HT1080 (cell line): ENCODE data around the gene TCN1. TPM values are rescaled to one million over a fixed set of nuclear protein-coding genes. Genes with fewer than 3 reads are reported as not detected.
"Not testable (repeated sequence)": the region's sequence is repeated elsewhere in the genome, so short reads cannot be mapped to it uniquely, and the experiment has no call there.

ENCODE experiments used
- DNase-seq: peaks from one replicate; pipeline ENCODE4 v3.0.0-alpha.2; 2015; ENCODE audit warnings: low read depth
- total RNA-seq: library from RNA; depleted of rRNA; stranded (reverse); fragments of >200 nt; shearing (Covaris generic); gene quantifications from 2 replicates; pipeline ENCODE4 v1.2.3, GENCODE V29; 2014

Gene TCN1
- total RNA-seq, 1 experiment from 2014 or later = 4.1 TPM

GRCh38 chr11:59857439-59858434 lies 8.6 kb downstream of the TCN1 start:
- peak; percentile 57 for DNase-seq

DNA sequence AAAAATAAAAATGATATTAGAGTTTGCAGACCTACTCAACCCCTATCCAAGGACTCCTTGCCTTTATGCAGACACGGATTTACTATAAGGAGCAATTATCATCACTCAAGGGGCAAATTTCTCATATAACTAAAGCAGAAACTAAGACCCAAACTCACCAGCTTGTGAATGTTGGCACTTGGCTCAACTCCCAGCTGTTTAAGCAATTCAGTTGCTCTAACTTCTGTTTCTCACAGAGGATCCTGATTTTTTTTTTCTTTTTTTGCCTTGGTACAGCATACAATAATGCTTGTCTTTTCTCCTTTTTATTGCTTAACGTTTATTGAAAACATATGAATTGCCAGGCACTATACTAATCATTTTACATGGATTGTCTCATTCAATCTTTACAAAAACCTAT lies 11.4 kb downstream of the TCN1 start:
- DNase-seq = no peak

DNA sequence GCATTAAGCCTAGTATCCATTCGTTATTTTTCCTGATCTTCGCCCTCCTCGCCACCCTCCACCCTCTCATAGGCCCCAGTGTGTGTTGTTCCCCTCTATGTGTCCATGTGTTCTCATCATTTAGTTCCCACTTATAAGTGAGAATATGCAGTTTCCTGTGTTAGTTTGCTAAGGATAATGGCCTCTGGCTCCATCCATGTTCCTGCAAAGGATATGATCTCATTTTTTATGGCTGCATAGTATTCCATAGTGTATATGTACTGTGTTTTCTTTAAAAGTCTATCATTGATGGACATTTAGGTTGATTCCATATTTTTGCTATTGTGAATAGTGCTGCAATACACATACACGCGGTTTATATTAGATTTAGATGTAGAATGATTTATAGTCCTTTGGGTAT lies 14.9 kb downstream of the TCN1 start:
- not testable (repeated sequence) for DNase-seq

DNA sequence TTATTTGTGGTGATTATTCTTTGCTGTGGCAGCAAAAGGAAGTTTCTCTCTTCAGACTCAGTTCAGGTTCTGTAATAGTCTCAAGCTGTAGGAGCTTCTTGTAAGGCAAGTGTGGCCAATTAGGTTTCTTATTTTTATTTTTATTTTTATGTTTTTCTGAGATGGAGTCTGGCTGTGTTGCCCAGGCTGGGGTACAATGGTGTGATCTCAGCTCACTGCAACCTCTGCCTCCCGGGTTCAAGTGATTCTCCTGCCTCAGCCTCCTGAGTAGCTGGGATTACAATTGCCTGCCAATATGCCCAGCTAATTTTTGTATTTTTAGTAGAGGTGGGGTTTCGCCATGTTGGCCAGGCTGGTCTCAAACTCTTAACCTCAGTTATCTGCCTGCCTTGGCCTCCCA lies 16.7 kb downstream of the TCN1 start:
- DNase-seq = not testable (repeated sequence)

DNA sequence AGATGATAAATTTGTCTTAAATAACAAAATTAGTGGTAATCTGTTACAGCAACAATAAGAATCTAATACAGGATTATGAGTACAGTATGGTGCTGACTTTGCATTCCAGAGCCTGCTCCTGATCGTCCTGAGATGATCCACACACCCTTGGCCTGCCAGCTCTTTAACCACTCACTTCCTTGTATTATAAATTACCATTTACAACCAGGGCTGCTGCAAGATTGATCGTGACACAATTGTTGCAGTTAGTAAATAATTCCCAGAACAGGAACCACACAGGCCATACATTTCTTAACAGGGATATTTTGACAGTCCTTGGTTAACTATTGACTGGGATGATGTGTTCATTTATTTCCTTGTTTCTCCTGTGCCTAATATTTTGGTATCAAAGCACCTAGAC lies 17.2 kb downstream of the TCN1 start:
- no peak for DNase-seq

DNA sequence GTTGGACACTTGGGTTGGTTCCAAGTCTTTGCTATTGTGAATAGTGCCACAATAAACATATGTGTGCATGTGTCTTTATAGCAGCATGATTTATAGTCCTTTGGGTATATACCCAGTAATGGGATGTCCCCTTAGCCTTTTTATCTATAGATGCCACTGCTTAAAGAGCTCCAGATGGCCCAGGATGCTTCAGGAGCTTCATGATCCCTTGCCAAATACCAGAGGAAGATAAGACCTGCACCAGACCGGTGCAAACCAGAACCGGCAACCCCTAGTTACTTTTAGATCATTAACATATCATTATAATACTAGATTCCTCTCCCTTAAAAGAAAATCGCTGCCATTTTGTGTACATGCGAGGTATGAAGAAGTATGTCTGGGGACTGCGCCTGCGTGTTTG lies 17.8 kb downstream of the TCN1 start:
- DNase-seq = not testable (repeated sequence)

GRCh38 chr11:59847626-59848025 lies 18.7 kb downstream of the TCN1 start:
- no peak for DNase-seq

- no peak for DNase-seq
Observed at GRCh38 chr11:59846556-59846955, 19.7 kb downstream of the TCN1 start.

DNA sequence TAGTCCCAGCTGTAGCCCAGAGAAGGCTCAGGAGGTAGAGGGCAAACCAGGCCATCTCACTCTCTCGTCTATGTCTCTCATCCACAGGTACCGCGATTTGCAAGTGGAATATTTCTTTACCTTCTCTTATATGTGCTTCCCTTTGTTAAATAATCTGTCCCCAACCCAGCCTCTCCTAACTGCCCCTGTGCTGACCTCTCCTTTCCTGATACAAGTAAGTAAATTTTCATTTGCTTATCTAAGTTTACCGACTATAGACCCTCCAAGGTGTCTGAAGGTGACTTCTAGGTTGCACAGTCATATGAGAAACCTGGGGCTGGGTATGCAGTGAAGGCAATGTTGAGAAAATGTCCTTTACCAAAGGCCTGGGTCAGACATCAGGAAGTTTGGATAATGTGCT lies 20.9 kb downstream of the TCN1 start, which contains the start of gene CBLIF:
CBLIF (minus strand) TSS at position 101 of the 400 bp plus-strand sequence; CDS start at position 55, 46 bp downstream.
- DNase-seq = no peak

GRCh38 chr11:59842316-59842715 lies 24.0 kb downstream of the TCN1 start:
- no peak for DNase-seq

GRCh38 chr11:59841514-59841913 lies 24.8 kb downstream of the TCN1 start:
- DNase-seq = no peak

GRCh38 chr11:59839615-59840014 lies 26.7 kb downstream of the TCN1 start:
- no peak for DNase-seq

- DNase-seq = no peak
Observed at GRCh38 chr11:59833602-59834001, 32.7 kb downstream of the TCN1 start.

DNA sequence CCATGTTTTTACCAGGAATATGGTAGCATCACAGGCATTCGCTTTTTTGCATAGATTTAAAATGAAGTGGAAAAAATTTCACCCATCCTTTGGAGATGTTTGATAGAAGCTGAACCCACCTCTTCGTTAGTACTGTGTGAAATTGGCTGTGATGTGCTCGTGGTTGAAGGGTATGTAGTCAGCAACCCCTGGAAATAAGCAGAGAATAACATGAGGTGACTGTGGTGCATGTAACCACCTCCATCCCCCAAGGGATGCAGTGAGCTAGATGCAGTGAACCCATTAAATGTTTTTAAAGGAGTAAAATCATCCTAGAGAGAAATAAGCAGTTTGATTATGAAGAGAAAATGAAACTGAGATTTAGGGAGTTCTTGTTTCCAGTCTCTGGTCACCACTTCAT lies 36.9 kb downstream of the TCN1 start:
- DNase-seq = no peak

- peak; percentile 70 for DNase-seq
Observed at GRCh38 chr11:59822989-59823566, 43.2 kb downstream of the TCN1 start.

DNA sequence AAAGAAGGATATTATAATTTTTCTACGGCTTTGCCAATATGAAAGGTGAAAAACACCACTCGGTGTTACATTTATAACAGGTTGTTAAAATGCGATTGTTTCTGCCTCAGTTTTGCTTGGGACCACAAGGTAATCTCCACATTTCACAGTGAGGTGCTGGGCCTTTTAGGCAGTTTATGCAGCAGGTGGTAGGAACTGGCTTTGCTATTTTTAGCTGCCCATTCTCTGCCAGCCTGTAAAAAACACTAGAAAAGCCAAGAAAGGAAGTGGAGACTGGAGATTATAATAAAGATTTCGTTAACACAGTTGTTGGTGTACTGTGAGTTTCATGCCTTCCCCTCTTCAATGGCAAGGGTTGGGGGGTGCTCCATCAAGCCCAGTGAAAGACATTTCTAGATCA lies 47.7 kb downstream of the TCN1 start:
- no peak for DNase-seq

GRCh38 chr11:59816434-59816833 lies 49.9 kb downstream of the TCN1 start:
- DNase-seq = not testable (repeated sequence)

DNA sequence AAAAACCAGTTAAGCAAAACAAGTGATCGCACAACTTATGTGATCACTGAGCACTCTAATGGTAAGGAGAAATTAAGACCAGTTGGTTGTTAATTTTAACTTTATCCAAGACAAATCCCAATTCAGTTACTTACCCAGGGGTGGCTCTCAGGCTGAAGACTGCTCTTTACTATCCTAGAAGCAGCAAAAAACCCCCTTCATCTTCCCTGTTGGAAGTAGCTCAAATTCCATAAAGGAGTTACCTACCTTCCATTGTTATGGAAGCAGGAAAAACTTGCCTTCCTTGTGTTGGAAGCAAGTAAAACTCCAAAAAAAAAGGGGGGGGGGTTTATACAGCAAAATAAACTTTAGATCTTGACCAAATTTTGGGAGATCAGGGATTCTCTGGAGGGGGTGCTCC lies 50.5 kb downstream of the TCN1 start:
- no peak for DNase-seq

GRCh38 chr11:59814021-59814420 lies 52.3 kb downstream of the TCN1 start:
- DNase-seq = no peak

DNA sequence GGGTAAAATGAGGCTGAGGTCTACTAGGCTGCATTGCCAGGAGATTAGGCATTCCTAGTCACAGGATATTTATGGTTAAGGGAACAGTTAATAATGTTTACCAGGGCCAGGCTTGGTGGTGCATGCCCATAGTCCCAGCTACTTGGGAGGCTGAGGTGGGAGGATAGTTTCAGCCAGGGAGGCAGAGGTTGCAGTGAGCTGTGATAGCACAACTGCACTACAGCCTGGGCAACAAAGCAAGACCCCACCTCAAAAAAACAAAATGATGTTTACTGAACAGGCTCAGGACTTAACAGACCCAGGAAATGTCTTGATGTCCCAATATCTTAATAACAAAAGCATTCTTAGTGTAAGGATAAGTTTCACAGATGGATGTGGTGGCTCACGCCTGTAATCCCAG lies 52.9 kb downstream of the TCN1 start:
- no peak for DNase-seq

DNA sequence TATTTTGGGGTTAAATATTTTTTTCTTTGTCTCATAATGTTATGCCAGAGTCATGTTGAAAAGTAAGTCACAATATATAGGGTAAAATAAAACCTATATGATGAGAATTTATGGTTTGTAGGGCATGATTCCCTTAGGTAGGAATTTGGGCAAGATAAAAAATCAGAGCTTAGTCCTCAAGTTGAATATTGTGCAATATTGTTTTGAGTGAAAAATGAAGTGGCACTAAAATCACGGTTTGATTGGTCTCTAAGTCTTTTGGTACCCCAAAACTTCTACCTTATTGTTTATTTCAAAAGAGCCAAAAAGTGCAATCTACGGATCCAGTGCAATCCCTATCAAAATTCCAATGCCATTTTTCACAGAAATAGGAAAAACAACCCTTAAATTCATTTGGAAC lies 54.1 kb downstream of the TCN1 start:
- DNase-seq = no peak

DNA sequence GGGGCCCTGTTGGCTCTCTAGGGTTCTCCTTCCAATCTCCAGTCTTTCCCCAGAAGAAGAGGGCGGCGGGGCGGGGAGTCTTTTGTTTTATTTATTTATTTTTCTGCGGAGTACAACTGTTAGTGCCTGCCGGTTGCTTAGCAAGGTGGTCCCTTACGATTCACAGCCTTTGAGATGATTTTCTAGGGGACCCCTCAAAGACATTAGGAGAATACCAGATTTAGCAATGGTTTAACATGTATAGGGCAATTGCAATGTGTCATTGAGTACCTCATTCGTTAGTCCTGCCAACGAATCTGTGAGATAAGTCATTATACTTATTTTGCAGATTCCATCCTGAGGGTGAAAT lies 55.4 kb downstream of the TCN1 start:
- DNase-seq = no peak
